GM12873 (cell line): ENCODE results near the gene PPM1D.

Experiments
- CTCF ChIP-seq: IDR thresholded peaks from 2 replicates; pipeline ENCODE4 v1.5.1; 2012; ENCODE audit warnings: low read depth, mild to moderate bottlenecking, moderate library complexity, low read length, control low read depth; ENCODE audit not compliant: insufficient read depth; ENCODE audit errors: missing control alignments

Gene PPM1D

GRCh38 chr17:60631119-60631518 is 31.1 kb downstream of the PPM1D start:
- TF ChIP-seq CTCF, result no peak

- no peak for TF ChIP-seq CTCF
Observed at GRCh38 chr17:60637683-60638082, 37.7 kb downstream of the PPM1D start.

GRCh38 chr17:60639019-60639330 is 39.0 kb downstream of the PPM1D start:
- no peak for TF ChIP-seq CTCF

- TF ChIP-seq CTCF, result peak; percentile 50
Observed at GRCh38 chr17:60640503-60640902, 40.5 kb downstream of the PPM1D start.

- TF ChIP-seq CTCF, result no peak
Observed at GRCh38 chr17:60641126-60641525, 41.1 kb downstream of the PPM1D start.

GRCh38 chr17:60641810-60642220 is 41.8 kb downstream of the PPM1D start:
- TF ChIP-seq CTCF, result peak; percentile 60

- no peak for TF ChIP-seq CTCF
Observed at GRCh38 chr17:60645918-60646523, 46.0 kb downstream of the PPM1D start.
